WTC11 (cell line): ENCODE results near the gene SPI1. TPM values are rescaled to one million over a fixed set of nuclear protein-coding genes. Genes with fewer than 3 reads are reported as not detected.

Experiments
- ATAC-seq: fragments of 200-7000 bp; cut with Tn5 transposase; 2 replicates; pipeline ENCODE4 v1.10.0; 2021; ENCODE audit warnings: mild to moderate bottlenecking, moderate library complexity
- CTCF ChIA-PET: fragments of 300-600 bp; sonication (Branson Sonifier 250); formaldehyde crosslinking; loops from one replicate; lab custom pipeline; 2021; ENCODE audit warnings: antibody characterized with exemption; lab: Charles Lee
- POLR2A ChIA-PET: fragments of 350-600 bp; sonication (Branson Sonifier 250); formaldehyde crosslinking; loops from one replicate; lab custom pipeline; 2021; ENCODE audit warnings: antibody characterized with exemption; lab: Charles Lee
- DNase-seq: peaks from one replicate; pipeline ENCODE4 v3.0.0; 2021; ENCODE audit warnings: low spot score
- H3K27ac Mint-ChIP-seq: 2 replicates; pipeline ENCODE4 v1.8.0; 2021; ENCODE audit warnings: mixed read lengths
- H3K27me3 Mint-ChIP-seq: 2 replicates; pipeline ENCODE4 v1.8.0; 2021; ENCODE audit warnings: low read depth, mild to moderate bottlenecking, moderate library complexity, mixed read lengths
- H3K36me3 Mint-ChIP-seq: 2 replicates; pipeline ENCODE4 v1.8.0; 2021; ENCODE audit warnings: mixed read lengths
- H3K4me1 Mint-ChIP-seq: 2 replicates; pipeline ENCODE4 v1.8.0; 2022; ENCODE audit warnings: mixed read lengths
- H3K4me3 Mint-ChIP-seq: 2 replicates; pipeline ENCODE4 v1.8.0; 2021; ENCODE audit warnings: mild to moderate bottlenecking, moderate library complexity, mixed read lengths
- H3K9me3 Mint-ChIP-seq: 2 replicates; pipeline ENCODE4 v1.8.0; 2021; ENCODE audit warnings: mixed read lengths
- AFF4 ChIP-seq: sonication (generic); formaldehyde crosslinking; IDR thresholded peaks from 2 replicates; pipeline ENCODE4 v1.8.1; 2023; ENCODE audit warnings: mild to moderate bottlenecking, missing genetic modification reagents, borderline replicate concordance
- E2F1 ChIP-seq: sonication (generic); formaldehyde crosslinking; IDR thresholded peaks from 2 replicates; pipeline ENCODE4 v1.8.0; 2022; ENCODE audit warnings: mild to moderate bottlenecking, missing genetic modification reagents
- ERG ChIP-seq: fragments of 250-450 bp; sonication (Bioruptor Pico); IDR thresholded peaks from 2 replicates; pipeline ENCODE4 v1.8.0; 2021; ENCODE audit warnings: mild to moderate bottlenecking
- ETV6 ChIP-seq: sonication (generic); formaldehyde crosslinking; IDR thresholded peaks from 2 replicates; pipeline ENCODE4 v1.8.1; 2022; ENCODE audit warnings: mild to moderate bottlenecking, missing genetic modification reagents
- IRF2 ChIP-seq: sonication (generic); formaldehyde crosslinking; IDR thresholded peaks from 2 replicates; pipeline ENCODE4 v1.8.0; 2022; ENCODE audit warnings: low read depth, missing genetic modification reagents, borderline replicate concordance
- JUN ChIP-seq: sonication (generic); formaldehyde crosslinking; IDR thresholded peaks from 2 replicates; pipeline ENCODE4 v1.8.0; 2023; ENCODE audit warnings: mild to moderate bottlenecking, missing genetic modification reagents
- PRDM15 ChIP-seq: sonication (generic); formaldehyde crosslinking; IDR thresholded peaks from 2 replicates; pipeline ENCODE4 v1.8.0; 2022; ENCODE audit warnings: missing genetic modification reagents
- STAT6 ChIP-seq: sonication (generic); formaldehyde crosslinking; conservative IDR thresholded peaks from 2 replicates; pipeline ENCODE4 v1.8.1; 2023; ENCODE audit warnings: mild to moderate bottlenecking, low read depth, missing genetic modification reagents, moderate library complexity
- TEAD1 ChIP-seq: sonication (generic); formaldehyde crosslinking; IDR thresholded peaks from 2 replicates; pipeline ENCODE4 v1.8.0; 2022; ENCODE audit warnings: mild to moderate bottlenecking, missing genetic modification reagents
- USF1 ChIP-seq: sonication (generic); formaldehyde crosslinking; IDR thresholded peaks from 2 replicates; pipeline ENCODE4 v1.8.0; 2022; ENCODE audit warnings: mild to moderate bottlenecking, missing genetic modification reagents
- ZNF219 ChIP-seq: sonication (generic); formaldehyde crosslinking; IDR thresholded peaks from 2 replicates; pipeline ENCODE4 v1.8.0; 2023; ENCODE audit warnings: missing genetic modification reagents, mild to moderate bottlenecking, borderline replicate concordance
- total RNA-seq: library from RNA; stranded (reverse); gene quantifications from 3 replicates; pipeline ENCODE4 v1.2.3, GENCODE V29; 2021

SPI1 gene
- total RNA-seq, 1 experiment from 2014 or later, result 0.59 TPM

- TF ChIP-seq AFF4 (CRISPR knock-in tag) (no peak), ZNF219 (CRISPR knock-in tag) (no peak), JUN (no peak)
- TF ChIP-seq, all 79 proteins: peak for 0
Measured at GRCh38 chr11:47388697-47389576, 10.6 kb upstream of the SPI1 start (continued).

- Mint-ChIP-seq H3K27ac (no peak overlapping the region), H3K9me3 (no peaks in the 10 kb centered on the region), H3K4me1 (no peaks in the 10 kb centered on the region), H3K4me3 (no peak overlapping the region), H3K27me3 (no peaks in the 10 kb centered on the region), H3K36me3 (no peaks in the 10 kb centered on the region)
- CTCF ChIA-PET, result interaction anchor here (2.1 to 4.4 kb wide), 3 partner anchors 14 to 24 kb away, joined by 7 to 18 read pairs (median 10); no protein-coding TSS in a partner anchor
- TF ChIP-seq ERG, result no peak
- no peak for TF ChIP-seq ETV6 (CRISPR knock-in tag)
- TF ChIP-seq TEAD1 (CRISPR knock-in tag), result no peak
- no peak for TF ChIP-seq IRF2 (CRISPR knock-in tag)
- no peak for TF ChIP-seq E2F1 (CRISPR knock-in tag)
- no peak for TF ChIP-seq STAT6 (CRISPR knock-in tag)
- no peak for TF ChIP-seq USF1 (CRISPR knock-in tag)
- TF ChIP-seq PRDM15, result no peak
- ATAC-seq (no peak), DNase-seq (no peak)
- POLR2A ChIA-PET, result no interaction called here
Measured at GRCh38 chr11:47387944-47388696, 9.8 kb upstream of the SPI1 start.
